Endothelial cell of umbilical vein (primary cell): Measurements from ENCODE around the gene PPP2R3C. TPM values are rescaled to one million over a fixed set of nuclear protein-coding genes. Genes with fewer than 3 reads are reported as not detected.
"Not testable (repeated sequence)": the region's sequence is repeated elsewhere in the genome, so short reads cannot be mapped to it uniquely, and the experiment has no call there.

Experiments
- BruUV-seq: library from RNA; stranded (reverse); fragments of 400-500 nt; replicated peaks from 2 replicates; lab custom pipeline; 2021; lab: Mats Ljungman, UMichigan
- CTCF ChIA-PET: fragments of 300-600, 350-600 bp; sonication (Branson Sonifier 250); formaldehyde crosslinking; loops from one replicate; lab custom pipeline; 2021; ENCODE audit warnings: antibody characterized with exemption, inconsistent platforms; lab: Charles Lee
- POLR2A ChIA-PET: fragments of 300-600, 350-600 bp; sonication (Branson Sonifier 250); formaldehyde crosslinking; loops from one replicate; lab custom pipeline; 2021; ENCODE audit warnings: antibody characterized with exemption, inconsistent platforms; lab: Charles Lee
- DNase-seq: peaks from one replicate; pipeline ENCODE4 v3.0.0-alpha.2; 2011; ENCODE audit warnings: low read depth, low spot score
- FAIRE-seq: peaks from 2 replicates; lab custom pipeline; 2011; peaks lifted over from hg19 to GRCh38; lab: Jason Lieb, UNC
- H2AFZ ChIP-seq: 2 replicates; pipeline ENCODE4 v1.6.0; 2012; ENCODE audit warnings: low read depth, low read length, control low read depth, inconsistent platforms
- H3K27ac ChIP-seq: 2 replicates; pipeline ENCODE4 v1.5.1; 2011; ENCODE audit warnings: low read depth, mild to moderate bottlenecking, control low read depth, low read length, moderate library complexity; ENCODE audit not compliant: insufficient read depth
- H3K27me3 ChIP-seq, 2 experiments: 2 replicates each; pipeline versions ENCODE4 v1.6.0 to v1.6.1; 2011; ENCODE audit warnings: low read length in 2 of 2, mixed read lengths in 1 of 2; ENCODE audit not compliant: control insufficient read depth in 2 of 2, insufficient read depth in 2 of 2
- H3K36me3 ChIP-seq, 2 experiments: 2 replicates in 1 of 2; 3 replicates in 1 of 2; pipeline ENCODE4 v1.5.1; 2011; ENCODE audit warnings: low read length in 2 of 2, mild to moderate bottlenecking in 1 of 2, moderate library complexity in 1 of 2; ENCODE audit not compliant: control insufficient read depth in 2 of 2, insufficient read depth in 2 of 2; ENCODE audit errors: extremely low read depth in 1 of 2
- H3K4me1 ChIP-seq: 3 replicates; pipeline ENCODE4 v1.5.1; 2011; ENCODE audit warnings: mild to moderate bottlenecking, low read length; ENCODE audit not compliant: control insufficient read depth, insufficient read depth; ENCODE audit errors: extremely low read depth
- H3K4me2 ChIP-seq: 2 replicates; pipeline ENCODE4 v1.6.1; 2011; ENCODE audit warnings: low read length, control low read depth, mixed read lengths; ENCODE audit not compliant: insufficient read depth
- H3K4me3 ChIP-seq, 3 experiments: fragments of 200-600 bp in 1 of 3; sonication (generic), shearing (Covaris generic) in 1 of 3; replicated peaks in 1 of 3; 2 replicates each; pipeline ENCODE4 v1.5.1; 2011 to 2016; ENCODE audit warnings: control low read depth in 3 of 3, low read length in 3 of 3, mild to moderate bottlenecking in 2 of 3, inconsistent platforms in 1 of 3, low read depth in 1 of 3, moderate library complexity in 1 of 3; ENCODE audit not compliant: insufficient read depth in 1 of 3
- H3K79me2 ChIP-seq: 2 replicates; pipeline ENCODE4 v1.6.0; 2012; ENCODE audit warnings: low read length, inconsistent platforms; ENCODE audit not compliant: control insufficient read depth, insufficient read depth
- H3K9ac ChIP-seq: replicated peaks from 2 replicates; pipeline ENCODE3; 2011; ENCODE audit warnings: low read length, control low read depth; ENCODE audit not compliant: insufficient read depth; ENCODE audit errors: extremely low read depth
- H3K9me1 ChIP-seq: replicated peaks from 3 replicates; pipeline ENCODE4 v1.6.0; 2011; ENCODE audit warnings: mild to moderate bottlenecking, low read length; ENCODE audit not compliant: control insufficient read depth, insufficient read depth; ENCODE audit errors: extremely low read depth
- H3K9me3 ChIP-seq: replicated peaks from 2 replicates; pipeline ENCODE4 v1.5.1; 2012; ENCODE audit warnings: low read length, inconsistent platforms; ENCODE audit not compliant: control insufficient read depth, insufficient read depth
- H4K20me1 ChIP-seq: replicated peaks from 2 replicates; pipeline ENCODE3; 2011; ENCODE audit warnings: mild to moderate bottlenecking, low read length; ENCODE audit not compliant: control insufficient read depth, insufficient read depth; ENCODE audit errors: extremely low read depth
- GATA2 ChIP-seq: IDR thresholded peaks from 2 replicates; pipeline ENCODE4 v1.7.0; 2011; ENCODE audit warnings: low read depth, mild to moderate bottlenecking, moderate library complexity, mixed read lengths, low read length; ENCODE audit not compliant: insufficient read length, insufficient read depth
- MAX ChIP-seq: IDR thresholded peaks from 2 replicates; pipeline ENCODE4 v1.6.1; 2011; ENCODE audit not compliant: insufficient read depth, insufficient read length
- POLR2AphosphoS5 ChIP-seq: IDR thresholded peaks from 2 replicates; pipeline ENCODE4 v1.6.1; 2012; ENCODE audit warnings: low read depth, mild to moderate bottlenecking, control low read depth, low read length, moderate library complexity; ENCODE audit not compliant: insufficient read depth
- dilution Hi-C: fragments of 300-500 bp; cut with MboI; formaldehyde crosslinking; loops from one replicate; pipeline ENCODE4 v1.15.0; 2019; ENCODE audit warnings: low sequenced_read_pairs; ENCODE audit not compliant: extremely low pct_ligation_motif_present
- intact Hi-C: fragments of 100-400 bp; cut with micrococcal nuclease; formaldehyde crosslinking; loops from one replicate; pipeline ENCODE4 v1.10.0; 2022
- polyA plus RNA-seq, 4 experiments: library from polyadenylated mRNA; depleted of rRNA in 3 of 4; stranded (reverse) in 3 of 4; unstranded in 1 of 4; fragments of >200 nt; gene quantifications; 2 replicates each; pipeline versions ENCODE4 v1.2.1 to v1.2.3, GENCODE V29; 2011 to 2012; ENCODE audit warnings: missing spikeins in 1 of 4
- total RNA-seq: library from RNA; stranded (reverse); gene quantifications from 2 replicates; pipeline ENCODE4 v1.2.3, GENCODE V29; 2021
- TF ChIP-seq, protein P1 (sequence below), 2 donors: IDR thresholded peaks; 1 replicate in 1 of 2; 2 replicates in 1 of 2; pipeline ENCODE4 v1.5.1; 2011; ENCODE audit warnings: low read length in 2 of 2, mild to moderate bottlenecking in 2 of 2, moderate library complexity in 2 of 2, control low read depth in 1 of 2, inconsistent platforms in 1 of 2, low read depth in 1 of 2; ENCODE audit not compliant: insufficient read depth in 1 of 2; ENCODE audit errors: extremely low read depth in 1 of 2

PPP2R3C gene
- total and polyA plus RNA-seq, 2 donors (not counting 3 experiments of a cell fraction or from before 2014, with no cell fraction given), result 10.2 to 40.6 TPM

DNA sequence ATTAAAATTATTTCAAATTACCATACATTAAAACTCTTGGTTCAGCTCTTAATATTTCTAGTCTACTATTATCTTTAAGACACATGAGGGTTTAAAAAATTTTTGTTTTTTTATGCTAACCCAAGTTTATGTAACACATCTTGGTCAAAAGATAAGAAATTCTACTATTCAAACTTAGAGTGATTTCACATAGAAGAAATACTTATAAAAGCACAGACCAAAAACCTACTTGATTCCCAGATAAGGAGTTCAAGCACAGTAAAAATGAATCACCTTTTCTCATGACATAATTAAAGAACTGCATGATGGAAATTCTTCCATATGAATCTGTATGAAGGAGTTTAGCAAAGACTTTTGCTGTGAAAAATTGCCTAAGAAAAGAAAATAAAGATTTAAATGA, 13.9 kb downstream of the PPP2R3C start:
- H3K36me3 ChIP-seq, result peaks cover 9 to 16% of the 10 kb centered on the region in 2 experiments
- no peaks in the 10 kb centered on the region for H3K4me1 ChIP-seq
- ChIA-PET CTCF (interaction anchor here (0.9 to 1.1 kb wide), 3 partner anchors 10 to 122 kb away, joined by 3 to 4 read pairs (median 4); no protein-coding TSS in a partner anchor), POLR2A (no interaction called here)
- FAIRE-seq (no peak), DNase-seq (no peak)
- H4K20me1 ChIP-seq, result no peaks in the 10 kb centered on the region
- H3K27ac ChIP-seq, result no peak overlapping the region
- H3K9me1 ChIP-seq, result no peaks in the 10 kb centered on the region
- H2AFZ ChIP-seq, result no peak overlapping the region
- dilution Hi-C loops, result no loop called here
- intact Hi-C loops, result no loop called here
- no peak overlapping the region for H3K4me3 ChIP-seq
- no peak overlapping the region for H3K4me2 ChIP-seq
- H3K79me2 ChIP-seq, result no peaks in the 10 kb centered on the region
- TF ChIP-seq MAX (no peak), POLR2AphosphoS5 (no peak), GATA2 (no peak)
- TF ChIP-seq, protein P1, sequence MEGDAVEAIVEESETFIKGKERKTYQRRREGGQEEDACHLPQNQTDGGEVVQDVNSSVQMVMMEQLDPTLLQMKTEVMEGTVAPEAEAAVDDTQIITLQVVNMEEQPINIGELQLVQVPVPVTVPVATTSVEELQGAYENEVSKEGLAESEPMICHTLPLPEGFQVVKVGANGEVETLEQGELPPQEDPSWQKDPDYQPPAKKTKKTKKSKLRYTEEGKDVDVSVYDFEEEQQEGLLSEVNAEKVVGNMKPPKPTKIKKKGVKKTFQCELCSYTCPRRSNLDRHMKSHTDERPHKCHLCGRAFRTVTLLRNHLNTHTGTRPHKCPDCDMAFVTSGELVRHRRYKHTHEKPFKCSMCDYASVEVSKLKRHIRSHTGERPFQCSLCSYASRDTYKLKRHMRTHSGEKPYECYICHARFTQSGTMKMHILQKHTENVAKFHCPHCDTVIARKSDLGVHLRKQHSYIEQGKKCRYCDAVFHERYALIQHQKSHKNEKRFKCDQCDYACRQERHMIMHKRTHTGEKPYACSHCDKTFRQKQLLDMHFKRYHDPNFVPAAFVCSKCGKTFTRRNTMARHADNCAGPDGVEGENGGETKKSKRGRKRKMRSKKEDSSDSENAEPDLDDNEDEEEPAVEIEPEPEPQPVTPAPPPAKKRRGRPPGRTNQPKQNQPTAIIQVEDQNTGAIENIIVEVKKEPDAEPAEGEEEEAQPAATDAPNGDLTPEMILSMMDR (IDR thresholded peaks at IDR 0.05; ENCODE audit: extremely low read depth in 1 of 2, insufficient read depth in 1 of 2, low read depth in 1 of 2, low read length in 2 of 2), result no peak
- H3K27me3 ChIP-seq, result no peaks in the 10 kb centered on the region
- BruUV-seq, result no TSS peak
- H3K9ac ChIP-seq, result no peak overlapping the region
- no peaks in the 10 kb centered on the region for H3K9me3 ChIP-seq

- H3K79me2 ChIP-seq, H3K4me1 ChIP-seq, dilution Hi-C loops, H3K9me3 ChIP-seq, H3K4me2 ChIP-seq, intact Hi-C loops, H3K9me1 ChIP-seq, POLR2A ChIA-PET, BruUV-seq, DNase-seq, H3K4me3 ChIP-seq, H2AFZ ChIP-seq, H3K9ac ChIP-seq, H3K27me3 ChIP-seq, H3K27ac ChIP-seq, H4K20me1 ChIP-seq, FAIRE-seq: not testable (repeated sequence)
- H3K36me3 ChIP-seq, result peaks cover 0 to 12% of the 10 kb centered on the region in 2 experiments
- CTCF ChIA-PET, result interaction anchor here (1.1 to 1.9 kb wide), 2 partner anchors 13 to 327 kb away, joined by 3 to 4 read pairs; no protein-coding TSS in a partner anchor
These were observed 27.1 kb downstream of the PPP2R3C start for GRCh38 chr14:35094645-35095044.
